Smooth muscle cell (in vitro differentiated cells): ENCODE measurements around the gene GPR156. TPM values are rescaled to one million over a fixed set of nuclear protein-coding genes. Genes with fewer than 3 reads are reported as not detected.

Source experiments
- DNase-seq: peaks from one replicate; lab custom pipeline; 2025; ENCODE audit not compliant: unreplicated experiment; lab: John Stamatoyannopoulos, UW
- H2AFZ ChIP-seq: fragments of 200-600 bp; sonication (generic); 2 replicates; pipeline ENCODE4 v1.6.0; 2016; ENCODE audit warnings: antibody characterized with exemption, low read depth, mild to moderate bottlenecking
- H3F3A ChIP-seq: fragments of 200-600 bp; sonication (generic); 2 replicates; pipeline ENCODE4 v1.6.0; 2017; ENCODE audit warnings: antibody characterized with exemption, low read depth
- H3K27ac ChIP-seq: fragments of 200-600 bp; sonication (generic); 2 replicates; pipeline ENCODE4 v1.5.1; 2016; ENCODE audit warnings: low read depth, mild to moderate bottlenecking
- H3K27me3 ChIP-seq: fragments of 200-600 bp; sonication (generic); 2 replicates; pipeline ENCODE4 v1.6.1; 2016; ENCODE audit warnings: low read depth, mild to moderate bottlenecking
- H3K36me3 ChIP-seq: fragments of 200-600 bp; sonication (generic); 2 replicates; pipeline ENCODE4 v1.5.1; 2016; ENCODE audit warnings: low read depth
- H3K4me1 ChIP-seq: fragments of 200-600 bp; sonication (generic); 2 replicates; pipeline ENCODE4 v1.5.1; 2016; ENCODE audit warnings: low read depth
- H3K4me2 ChIP-seq: fragments of 200-600 bp; sonication (generic); 2 replicates; pipeline ENCODE4 v1.6.0; 2016; ENCODE audit warnings: mild to moderate bottlenecking
- H3K4me3 ChIP-seq: fragments of 200-600 bp; sonication (generic); 2 replicates; pipeline ENCODE4 v1.5.1; 2016; ENCODE audit warnings: mild to moderate bottlenecking
- H3K79me2 ChIP-seq: fragments of 200-600 bp; sonication (generic); 2 replicates; pipeline ENCODE4 v1.6.0; 2016; ENCODE audit warnings: low read depth, mild to moderate bottlenecking
- H3K9ac ChIP-seq: fragments of 200-600 bp; sonication (generic); 2 replicates; pipeline ENCODE4 v1.6.0; 2016; ENCODE audit warnings: low read depth
- H3K9me3 ChIP-seq: fragments of 200-600 bp; sonication (generic); replicated peaks from 2 replicates; pipeline ENCODE4 v1.5.1; 2016; ENCODE audit warnings: low read depth
- H4K20me1 ChIP-seq: fragments of 200-600 bp; sonication (generic); 2 replicates; pipeline ENCODE4 v1.6.0; 2016; ENCODE audit warnings: low read depth
- CTCF ChIP-seq: fragments of 200-600 bp; sonication (generic); IDR thresholded peaks from 2 replicates; pipeline ENCODE4 v1.5.1; 2017; ENCODE audit warnings: borderline replicate concordance, mild to moderate bottlenecking, antibody characterized with exemption; ENCODE audit not compliant: insufficient read depth, poor library complexity, severe bottlenecking
- WGBS: methylation state at CpG from one replicate; pipeline ENCODE4 v1.1.7; 2016; ENCODE audit warnings: low lambda C conversion rate; 5-methylcytosine and 5-hydroxymethylcytosine counted together
- polyA plus RNA-seq: library from polyadenylated mRNA; unstranded; fragments of >200 nt; fragmentation: Nextera tagmentation; extraction: Ambion mirVana; gene quantifications from 2 replicates; pipeline ENCODE4 v1.2.1, GENCODE V29; 2016
- total RNA-seq: library from RNA; depleted of rRNA; stranded (reverse); fragments of >200 nt; gene quantifications from 2 replicates; pipeline ENCODE4 v1.2.3, GENCODE V29; 2014

The GPR156 gene
- total and polyA plus RNA-seq, 2 experiments from 2014 or later: 1.2 to 2.9 TPM

GRCh38 chr3:120143676-120144075 is 141.3 kb downstream of the GPR156 start:
- DNase-seq: no peak
- Histone ChIP-seq H3K9ac (no peak overlapping the region), H3F3A (no peaks in the 10 kb centered on the region), H3K27me3 (no peaks in the 10 kb centered on the region), H3K4me1 (no peaks in the 10 kb centered on the region), H2AFZ (no peak overlapping the region), H3K36me3 (no peaks in the 10 kb centered on the region), H3K9me3 (no peaks in the 10 kb centered on the region), H3K4me3 (no peak overlapping the region), H3K79me2 (no peaks in the 10 kb centered on the region), H4K20me1 (no peaks in the 10 kb centered on the region), H3K27ac (no peak overlapping the region), H3K4me2 (no peak overlapping the region)
- no peak for TF ChIP-seq CTCF
- WGBS: 92% methylated on average over 2 of the region's 2 CpGs

DNA sequence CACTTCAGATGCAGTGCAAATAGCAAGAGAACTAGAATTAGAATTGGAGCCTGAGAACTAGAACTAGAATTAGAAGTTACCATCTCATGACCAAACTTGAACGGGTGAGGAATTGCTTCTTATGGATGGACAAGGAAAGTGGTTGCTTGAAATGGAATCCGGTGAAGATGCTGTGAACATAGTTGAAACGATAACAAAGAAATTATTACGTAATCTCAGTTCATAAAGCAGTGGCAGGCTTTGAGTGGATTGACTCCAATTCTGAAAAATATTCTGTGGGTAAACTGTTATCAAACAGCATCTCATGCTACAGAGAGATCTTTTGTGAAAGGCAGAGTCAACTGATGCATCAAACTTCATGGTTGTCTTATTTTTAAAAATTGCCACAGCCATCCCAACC is 142.8 kb downstream of the GPR156 start:
- H2AFZ ChIP-seq: no peak overlapping the region
- H3K4me1 ChIP-seq: no peaks in the 10 kb centered on the region
- H3K4me3 ChIP-seq: no peak overlapping the region
- DNase-seq: no peak
- H3K36me3 ChIP-seq: no peaks in the 10 kb centered on the region
- no peak overlapping the region for H3K27ac ChIP-seq
- H3K79me2 ChIP-seq: no peaks in the 10 kb centered on the region
- H4K20me1 ChIP-seq: no peaks in the 10 kb centered on the region
- no peak overlapping the region for H3K4me2 ChIP-seq
- H3K9me3 ChIP-seq: no peaks in the 10 kb centered on the region
- H3K27me3 ChIP-seq: no peaks in the 10 kb centered on the region
- no peak for TF ChIP-seq CTCF
- H3F3A ChIP-seq: no peaks in the 10 kb centered on the region
- no peak overlapping the region for H3K9ac ChIP-seq
- 98% methylated on average over 4 of the region's 4 CpGs for WGBS

DNA sequence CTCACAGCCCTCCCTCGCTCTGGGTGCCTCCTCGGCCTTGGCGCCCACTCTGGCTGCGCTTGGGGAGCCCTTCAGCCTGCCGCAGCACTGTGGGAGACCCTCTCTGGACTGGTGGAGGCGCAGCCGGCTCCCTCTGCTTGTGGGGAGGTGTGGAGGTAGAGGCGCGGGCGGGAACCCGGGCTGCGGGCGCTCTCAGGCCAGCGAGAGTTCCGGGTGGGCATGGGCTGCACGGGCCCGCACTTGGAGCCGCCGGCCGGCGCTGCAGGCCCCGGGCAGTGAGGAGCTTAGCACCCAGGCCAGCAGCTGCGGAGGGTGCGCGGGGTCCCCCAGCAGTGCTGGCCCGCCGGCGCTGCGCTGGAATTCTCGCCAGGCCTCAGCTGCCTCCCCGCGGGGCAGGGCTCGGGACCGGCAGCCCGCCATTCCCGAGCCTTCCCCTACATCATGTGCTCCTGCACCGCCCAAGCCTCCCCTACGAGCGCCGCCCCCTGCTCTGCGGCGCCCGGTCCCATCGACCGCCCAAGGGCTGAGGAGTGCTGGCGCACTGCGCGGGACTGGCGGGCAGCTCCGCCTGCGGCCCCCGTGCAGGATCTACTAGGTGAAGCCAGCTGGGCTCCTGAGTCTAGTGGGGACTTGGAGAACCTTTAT is 144.8 kb downstream of the GPR156 start:
- Histone ChIP-seq H3K27ac (no peak overlapping the region), H3K9ac (no peak overlapping the region), H3K27me3 (no peaks in the 10 kb centered on the region), H2AFZ (no peak overlapping the region), H4K20me1 (no peaks in the 10 kb centered on the region), H3K4me3 (no peak overlapping the region), H3F3A (no peaks in the 10 kb centered on the region), H3K9me3 (no peaks in the 10 kb centered on the region), H3K4me2 (no peak overlapping the region), H3K79me2 (no peaks in the 10 kb centered on the region), H3K36me3 (no peaks in the 10 kb centered on the region), H3K4me1 (no peaks in the 10 kb centered on the region)
- 99% methylated on average over 36 of the region's 52 CpGs for WGBS
- DNase-seq: no peak
- TF ChIP-seq CTCF: no peak

DNA sequence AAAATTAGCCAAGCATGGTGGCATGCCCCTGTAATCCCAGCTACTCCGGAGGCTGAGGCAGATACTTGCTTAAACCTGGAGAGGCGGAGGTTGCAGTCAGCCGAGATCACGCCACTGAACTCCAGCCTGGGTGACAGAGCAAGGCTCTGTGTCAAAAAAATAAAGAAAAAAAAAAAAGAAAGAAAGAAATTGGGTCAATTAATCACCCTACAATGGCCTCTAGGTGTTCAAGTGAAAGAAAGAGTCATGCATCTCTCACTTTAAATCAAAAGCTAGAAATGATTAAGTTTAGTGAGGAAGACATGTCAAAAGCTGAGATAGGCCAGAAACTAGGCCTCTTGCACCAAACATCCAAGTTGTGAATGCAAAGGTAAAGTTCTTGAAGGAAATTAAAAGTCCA is 145.9 kb downstream of the GPR156 start:
- H3K4me3 ChIP-seq: no peak overlapping the region
- H3K9ac ChIP-seq: no peak overlapping the region
- no peaks in the 10 kb centered on the region for H3K36me3 ChIP-seq
- no peak for TF ChIP-seq CTCF
- DNase-seq: no peak
- H3K27me3 ChIP-seq: no peaks in the 10 kb centered on the region
- H3F3A ChIP-seq: no peaks in the 10 kb centered on the region
- WGBS: 93% methylated on average over 4 of the region's 4 CpGs
- no peak overlapping the region for H3K4me2 ChIP-seq
- H3K9me3 ChIP-seq: no peaks in the 10 kb centered on the region
- no peak overlapping the region for H3K27ac ChIP-seq
- H4K20me1 ChIP-seq: no peaks in the 10 kb centered on the region
- H3K4me1 ChIP-seq: no peaks in the 10 kb centered on the region
- no peak overlapping the region for H2AFZ ChIP-seq
- H3K79me2 ChIP-seq: no peaks in the 10 kb centered on the region
